ENCODE measurements around the gene IL22RA1. TPM values are rescaled to one million over a fixed set of nuclear protein-coding genes. Genes with fewer than 3 reads are reported as not detected.

Gene IL22RA1
- total RNA-seq, 1 donor from 2014 or later, result not detected

DNA sequence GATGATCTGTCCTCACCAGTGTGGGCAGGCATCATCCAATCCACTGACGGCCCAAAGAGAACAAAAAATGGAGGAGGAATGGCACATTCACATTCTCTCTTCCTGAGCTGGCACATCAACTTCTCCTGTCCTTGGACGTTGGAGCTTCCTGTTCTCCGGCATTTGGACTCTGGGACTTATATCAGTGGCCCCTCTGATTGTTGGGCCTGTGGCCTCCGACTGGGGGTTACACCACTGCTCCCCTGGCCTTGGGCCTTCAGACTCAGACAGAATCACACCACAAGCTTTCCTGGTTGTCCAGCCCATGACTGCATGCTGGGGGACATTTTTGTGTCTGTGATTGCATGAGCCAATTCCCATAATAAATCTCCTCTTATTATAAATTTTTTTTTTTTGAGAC, 24.1 kb upstream of the IL22RA1 start:
- intact Hi-C loops (cut with micrococcal nuclease), result no loop called here

DNA sequence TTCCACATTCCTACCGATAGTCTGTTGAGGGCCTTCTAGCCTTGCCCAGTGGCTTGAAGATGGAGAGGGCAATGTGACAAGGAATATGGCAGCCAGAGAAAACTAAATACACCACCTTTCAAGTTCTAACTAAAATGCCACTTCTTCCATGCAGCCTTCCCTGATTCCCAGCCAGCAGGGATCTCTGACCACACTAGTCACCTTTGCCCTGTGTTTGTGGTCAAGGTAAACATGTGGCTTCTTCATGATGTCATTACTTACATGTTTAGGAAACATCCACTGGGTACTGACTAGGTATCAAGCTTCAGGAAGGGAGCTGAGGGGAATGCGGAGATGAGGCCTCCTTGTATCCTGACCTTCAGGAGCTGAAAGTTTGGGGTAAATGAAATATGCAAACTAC, 22.6 kb upstream of the IL22RA1 start:
- intact Hi-C loops (cut with micrococcal nuclease), result no loop called here

DNA sequence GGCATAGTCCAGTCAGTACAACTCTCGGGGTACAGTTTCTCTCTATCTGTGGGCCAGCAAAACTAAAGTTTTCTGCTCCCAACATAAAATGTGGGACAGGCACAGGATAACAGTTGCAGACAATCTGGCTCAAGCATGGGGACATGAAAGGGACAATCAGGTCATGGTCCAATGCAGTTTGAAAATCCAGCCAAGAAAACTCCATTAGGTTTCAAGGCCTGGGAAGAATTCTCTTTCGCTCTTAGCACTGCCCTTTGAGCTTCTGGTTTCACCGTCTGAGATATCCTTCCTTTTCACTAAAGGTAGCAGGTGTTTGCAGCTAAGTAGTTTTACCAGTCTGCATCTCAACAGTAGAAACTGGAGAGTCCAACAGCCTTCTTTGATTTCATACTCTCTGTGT, 21.1 kb upstream of the IL22RA1 start:
- intact Hi-C loops (cut with micrococcal nuclease), result no loop called here

DNA sequence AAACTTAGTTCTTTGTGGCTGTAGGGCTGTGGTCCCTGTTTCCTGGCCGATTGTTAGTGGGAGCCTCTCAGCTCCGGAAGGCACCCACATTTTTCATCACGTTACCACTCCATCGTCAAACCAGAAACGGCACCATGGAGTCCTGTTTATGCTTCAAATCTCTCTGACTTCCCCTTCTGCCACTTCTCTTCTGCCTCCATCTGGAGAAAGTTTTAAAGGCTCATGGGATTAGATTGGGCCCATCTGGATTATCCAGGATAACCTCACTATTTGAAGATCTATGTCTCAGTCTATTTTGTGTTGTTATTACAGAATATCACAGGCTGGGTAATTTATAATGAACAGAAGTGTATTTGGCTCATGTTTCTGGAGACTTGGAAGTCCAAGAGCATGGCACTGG, 19.3 kb upstream of the IL22RA1 start:
- intact Hi-C loops (cut with micrococcal nuclease), result no loop called here

DNA sequence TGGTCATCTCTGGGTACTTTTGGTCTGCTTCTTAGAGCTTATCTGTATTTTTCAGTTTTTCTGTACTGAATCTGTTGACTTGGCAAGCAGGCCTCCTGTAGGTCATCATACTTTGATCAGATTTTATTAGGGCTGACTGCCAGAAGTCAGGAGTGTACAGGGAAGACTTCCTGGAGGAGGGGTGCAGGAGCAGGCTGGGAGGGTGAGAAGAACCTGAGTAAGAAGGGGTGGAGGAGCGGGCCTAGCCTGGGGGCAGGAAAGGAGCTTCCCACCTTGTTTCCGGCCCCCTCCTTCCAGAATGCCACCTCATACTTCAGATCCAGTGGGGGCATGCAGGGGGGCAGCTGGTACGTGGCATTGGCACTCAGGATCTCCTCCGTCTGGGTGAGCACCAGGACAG, 18.3 kb upstream of the IL22RA1 start:
- intact Hi-C loops (cut with micrococcal nuclease), result no loop called here

DNA sequence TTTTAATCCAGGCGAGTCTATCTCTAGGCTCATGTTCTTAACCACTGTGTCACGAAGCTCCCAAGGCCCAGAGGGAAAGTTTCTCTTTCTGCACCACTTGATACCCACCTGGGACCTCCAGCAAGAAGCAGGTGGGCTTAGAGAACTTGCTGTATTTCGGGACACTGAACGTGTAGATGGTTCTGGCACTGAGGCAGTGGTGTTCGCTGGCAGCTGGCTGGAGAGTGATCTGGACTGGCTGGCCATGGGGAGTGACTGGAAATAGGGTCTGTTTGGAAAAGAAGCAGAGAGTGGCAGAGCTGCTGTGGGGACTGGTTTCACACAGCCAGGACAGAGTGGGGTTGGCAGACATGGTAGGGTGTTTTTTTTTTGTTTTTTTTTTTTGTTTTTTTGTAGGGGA, 16.4 kb upstream of the IL22RA1 start:
- intact Hi-C loops (cut with micrococcal nuclease), result no loop called here

DNA sequence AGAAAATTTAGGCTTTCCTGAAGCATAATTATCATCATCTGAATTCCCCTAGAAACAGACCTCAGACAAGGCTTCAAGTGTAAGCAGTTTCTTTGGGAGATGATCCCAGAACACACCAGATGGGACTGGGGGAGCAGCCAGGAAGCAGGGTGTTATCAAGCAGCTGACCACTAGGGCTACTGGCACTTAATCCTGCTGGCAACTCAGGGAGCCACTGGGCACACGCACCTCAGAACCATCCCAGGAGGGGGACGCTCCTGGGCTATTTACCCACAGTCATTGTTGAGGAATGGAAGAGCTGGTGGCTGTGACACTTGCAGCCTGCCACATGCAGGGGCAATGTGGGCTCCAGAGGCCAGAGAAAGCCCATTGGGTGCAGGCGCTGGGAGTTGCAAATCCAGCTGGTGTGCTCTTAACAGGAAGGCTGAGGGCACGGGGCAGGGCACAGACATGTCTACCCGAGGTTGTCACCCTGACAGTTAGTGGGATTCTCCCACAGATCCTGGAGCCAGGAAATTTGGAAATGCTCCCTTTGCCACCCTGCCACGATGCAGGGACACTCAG, 15.1 kb upstream of the IL22RA1 start:
- intact Hi-C loops (cut with micrococcal nuclease), result no loop called here

DNA sequence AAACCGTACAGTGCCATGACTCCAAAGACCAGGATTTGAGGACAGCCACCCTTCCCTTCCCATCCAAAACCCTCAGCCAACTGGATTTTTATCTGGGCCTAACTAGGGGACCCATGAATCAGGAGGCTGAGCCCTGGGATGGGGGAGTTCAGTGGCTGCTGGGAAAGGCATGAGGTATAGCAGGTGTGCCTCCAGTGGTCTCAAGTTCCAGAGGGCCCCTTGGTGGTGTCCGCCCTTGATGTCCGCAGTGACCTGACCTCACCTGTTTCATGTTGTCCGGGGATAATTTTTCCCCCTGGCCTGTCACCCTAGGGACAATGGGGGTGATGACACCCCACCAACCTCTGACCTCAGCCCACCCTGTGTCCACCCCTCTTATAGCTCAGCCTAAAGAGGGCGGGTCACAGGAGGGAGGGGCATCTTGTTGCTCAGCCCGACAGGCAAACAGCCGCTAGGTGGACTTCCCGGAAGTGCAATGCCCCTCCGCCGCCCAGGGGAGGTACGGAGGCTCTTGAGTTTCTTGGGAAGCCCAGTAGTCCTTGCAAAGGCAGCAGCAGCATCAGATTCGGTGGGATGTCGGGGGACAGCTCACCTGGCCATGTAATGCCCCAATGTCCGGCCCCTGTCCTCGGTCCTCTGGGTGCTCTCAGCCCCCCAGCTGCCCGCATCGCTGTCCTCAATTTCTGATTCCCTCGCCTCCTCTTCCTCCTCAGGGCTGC, 13.8 kb upstream of the IL22RA1 start:
- intact Hi-C loops (cut with micrococcal nuclease), result no loop called here

DNA sequence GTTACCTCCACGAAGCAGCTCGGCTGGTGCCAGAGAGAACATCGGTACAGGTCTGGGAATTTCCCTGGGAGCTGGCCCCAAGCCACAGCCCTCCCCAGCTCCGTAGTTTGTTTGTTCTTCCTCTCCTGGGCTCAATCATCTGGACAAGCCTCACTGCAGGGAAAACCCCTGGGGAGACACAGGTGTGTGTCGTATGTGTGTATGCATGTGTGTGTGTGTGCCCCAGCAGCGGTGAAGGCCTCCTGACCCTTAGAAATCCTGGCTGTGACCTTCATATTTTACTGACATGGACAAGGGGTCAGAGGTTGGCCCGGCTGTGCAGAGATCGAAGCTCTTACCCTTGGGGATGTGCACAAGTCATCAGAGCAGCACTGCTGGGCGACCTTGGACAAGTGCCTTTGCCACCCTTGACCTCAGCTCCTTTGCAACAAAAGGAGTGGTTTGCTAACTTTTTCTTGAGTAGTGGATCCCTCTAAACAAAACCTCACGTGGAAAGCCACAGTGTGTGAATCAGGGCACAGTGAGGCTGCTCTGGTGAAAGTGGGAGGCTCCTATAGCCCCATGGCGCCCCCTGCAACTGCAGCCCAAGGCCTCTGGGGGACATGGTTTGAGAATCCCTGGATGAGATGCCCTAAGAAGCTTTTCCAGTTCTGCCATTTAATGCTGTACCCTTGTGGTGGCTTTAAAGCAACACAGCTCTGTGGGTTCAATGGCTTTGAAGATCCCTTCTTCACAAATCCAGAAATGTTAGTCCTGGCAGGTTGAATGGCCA, 12.3 kb upstream of the IL22RA1 start:
- intact Hi-C loops (cut with micrococcal nuclease), result no loop called here

DNA sequence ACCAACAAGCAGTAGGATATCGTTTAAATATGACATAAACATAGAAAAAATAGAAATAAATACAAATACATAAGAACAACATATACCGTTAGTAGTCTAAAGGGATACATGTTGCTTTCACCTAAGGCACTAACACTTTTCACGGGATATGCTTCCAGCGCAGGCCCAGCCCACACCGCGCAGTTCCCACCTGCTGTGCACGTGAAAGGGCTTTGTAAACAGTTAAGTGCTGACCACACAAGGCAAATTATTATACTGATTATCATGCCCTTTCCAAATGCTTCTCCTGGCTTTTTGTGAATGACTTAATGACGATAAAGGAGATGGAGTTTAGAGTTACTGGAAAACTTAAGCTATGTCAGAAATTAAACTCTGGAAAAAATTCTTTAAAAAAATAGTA, 11.3 kb upstream of the IL22RA1 start:
- intact Hi-C loops (cut with micrococcal nuclease), result no loop called here

DNA sequence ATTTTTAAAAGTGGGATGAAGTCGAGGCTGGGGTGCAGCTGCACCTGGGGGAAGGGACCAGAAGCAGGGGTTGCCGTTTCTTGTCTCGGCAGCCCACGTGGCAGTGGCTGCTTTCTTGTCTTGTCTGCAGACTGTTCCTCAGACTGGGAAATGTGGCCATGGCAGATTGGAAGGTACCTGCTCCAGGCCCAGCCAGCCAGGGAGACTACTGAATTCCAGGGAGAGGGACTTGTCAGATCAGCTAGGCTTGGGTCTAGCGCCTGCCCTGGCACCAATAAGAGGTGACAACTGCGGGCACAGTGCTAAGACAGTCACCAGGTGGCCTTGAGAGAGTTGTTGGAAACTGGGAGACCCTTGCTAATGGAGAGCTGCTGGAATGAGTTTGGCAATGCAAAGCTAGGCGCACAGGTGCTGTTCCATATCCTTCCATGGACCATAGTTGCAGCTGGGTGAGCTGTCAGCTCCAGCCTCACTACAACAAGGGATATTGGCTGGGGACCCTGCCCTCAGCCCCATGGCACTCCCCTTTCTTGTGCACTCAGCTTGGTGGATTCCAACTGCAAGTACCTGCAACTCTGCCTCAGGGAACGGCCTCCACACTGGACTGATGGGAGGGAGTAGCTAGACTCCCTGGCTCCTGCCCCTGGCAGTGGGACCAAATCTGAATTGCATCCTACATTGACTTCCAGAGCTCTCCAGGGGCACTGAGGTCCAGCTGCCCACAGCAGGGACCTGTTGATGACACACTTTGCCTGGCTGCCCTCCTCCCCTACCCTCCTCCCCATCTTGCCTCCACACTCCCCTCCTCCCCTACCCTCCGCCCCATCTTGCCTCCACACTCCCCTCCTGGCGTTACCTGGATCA, 9.9 kb upstream of the IL22RA1 start:
- intact Hi-C loops (cut with micrococcal nuclease), result no loop called here

DNA sequence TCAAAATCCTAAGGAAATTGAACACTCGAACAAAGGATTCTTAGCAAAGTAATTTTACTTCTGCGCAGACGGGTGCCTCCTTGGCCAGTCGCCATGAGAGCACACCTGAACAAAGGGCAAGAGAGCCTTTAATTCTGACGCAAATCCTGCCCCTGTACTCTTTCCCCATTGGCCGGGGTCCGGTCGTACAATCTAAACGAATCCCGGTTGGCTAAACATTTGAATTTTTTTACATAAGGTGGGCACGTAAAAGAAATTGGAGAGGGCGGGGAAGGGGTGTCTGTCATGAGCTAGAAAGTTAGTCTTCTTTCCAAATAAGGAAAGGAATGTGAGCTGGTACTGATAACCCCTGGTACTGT, 8.2 kb upstream of the IL22RA1 start:
- intact Hi-C loops (cut with micrococcal nuclease), result no loop called here

DNA sequence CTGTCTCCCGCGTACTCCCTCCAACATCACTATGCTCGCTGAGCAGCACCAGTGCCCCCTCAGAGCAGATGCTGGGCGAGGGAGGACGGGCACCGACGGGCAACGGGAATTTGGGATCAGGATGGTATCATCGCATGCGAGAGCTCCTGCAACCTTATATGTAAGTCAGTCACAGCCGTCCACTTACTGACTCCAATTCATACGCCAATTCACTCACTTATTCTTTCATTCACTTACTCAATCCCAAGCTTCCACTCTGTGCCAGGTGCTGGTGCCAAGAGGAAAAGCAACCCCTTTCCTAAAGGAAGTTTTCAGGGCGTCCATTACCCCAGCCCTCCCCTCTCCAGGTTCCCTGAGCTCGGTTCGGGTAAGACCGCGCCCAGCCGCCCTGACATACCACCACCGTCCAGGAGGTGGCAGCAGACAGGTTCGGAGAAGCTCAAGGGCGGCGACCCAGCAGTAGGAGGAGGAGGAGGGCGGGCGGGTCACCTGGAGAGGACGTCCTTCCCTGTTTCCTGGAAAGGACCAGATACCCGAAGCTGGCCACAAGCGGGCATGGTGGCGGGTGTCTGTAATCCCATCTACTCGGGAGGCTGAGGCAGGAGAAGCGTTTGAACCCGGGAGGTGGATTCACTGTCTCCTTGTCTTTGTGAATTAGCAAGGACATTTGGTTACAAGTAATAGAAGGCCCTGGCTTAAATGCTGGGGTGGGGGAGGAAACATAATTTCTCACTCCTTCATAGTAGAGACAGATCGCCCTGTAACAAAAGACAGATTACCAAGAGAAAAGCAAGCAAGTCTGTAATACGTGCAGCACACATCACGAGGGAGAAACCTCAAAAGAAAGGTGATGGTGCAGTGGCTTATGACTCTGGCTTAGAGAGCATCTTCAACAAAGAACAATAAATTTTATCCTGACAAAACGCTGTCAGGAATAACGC, 7.6 kb upstream of the IL22RA1 start:
- intact Hi-C loops (cut with micrococcal nuclease), result loop anchor here (1.0 kb wide), 4 partner anchors 49 to 485 kb away; no protein-coding TSS in a partner anchor

DNA sequence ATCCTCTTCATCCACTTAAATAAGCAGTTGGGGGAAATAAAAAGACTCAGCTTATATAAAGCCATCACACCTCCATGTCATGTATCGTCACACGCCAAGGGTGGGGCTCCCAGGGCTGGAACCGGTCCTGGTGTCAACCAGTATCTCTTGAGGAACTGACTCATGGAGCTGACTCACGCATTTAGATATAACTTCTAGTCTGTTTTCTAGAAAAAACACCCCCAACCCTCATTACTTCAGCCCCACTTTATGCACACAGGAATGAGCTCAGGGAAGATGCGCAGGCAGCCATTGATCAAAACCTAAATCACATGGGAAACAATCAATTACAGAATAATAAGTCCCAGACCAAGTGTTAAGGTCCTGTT, 6.9 kb upstream of the IL22RA1 start:
- intact Hi-C loops (cut with micrococcal nuclease), result loop anchor here (1.0 kb wide), 4 partner anchors 49 to 485 kb away; no protein-coding TSS in a partner anchor

DNA sequence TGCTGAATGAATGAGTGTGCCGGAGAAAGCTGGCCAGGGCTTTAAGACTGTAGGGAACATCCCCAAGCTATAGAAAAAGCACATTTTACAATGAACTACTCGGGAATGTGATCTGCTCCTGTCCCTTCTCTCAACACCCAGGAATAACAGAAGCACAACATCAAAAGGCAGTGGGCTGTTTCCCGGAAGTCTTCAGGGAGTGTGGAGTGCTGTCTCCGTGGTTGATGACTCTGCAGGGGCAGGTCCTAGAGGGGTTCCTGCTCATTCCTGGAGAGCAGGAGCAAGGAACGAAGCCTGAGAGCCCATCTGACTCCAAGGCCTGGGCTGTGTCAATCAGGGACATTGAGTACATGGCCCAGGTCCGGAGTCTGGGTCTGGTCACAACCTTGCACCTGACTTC, 4.9 kb upstream of the IL22RA1 start:
- intact Hi-C loops (cut with micrococcal nuclease), result no loop called here

DNA sequence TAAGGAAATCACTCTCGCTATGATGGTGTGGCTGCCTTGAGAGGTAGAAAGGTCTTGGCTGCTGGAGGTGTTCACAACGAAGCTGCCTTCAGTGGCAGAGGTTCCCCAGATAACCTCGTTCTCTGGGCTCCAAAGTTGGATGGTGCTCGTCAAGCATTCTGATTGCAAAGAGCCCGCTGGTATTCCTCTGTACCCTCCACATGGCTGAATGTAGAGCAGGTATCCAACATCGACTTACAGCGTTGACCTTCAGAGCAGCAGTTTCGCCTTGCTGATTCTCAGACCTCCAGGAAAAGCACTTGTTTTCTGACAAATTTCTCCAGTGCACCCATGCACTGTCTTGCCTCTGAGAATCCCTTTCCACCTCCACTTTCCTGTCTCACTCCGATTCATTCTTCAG, 4.3 kb upstream of the IL22RA1 start:
- intact Hi-C loops (cut with micrococcal nuclease), result no loop called here

DNA sequence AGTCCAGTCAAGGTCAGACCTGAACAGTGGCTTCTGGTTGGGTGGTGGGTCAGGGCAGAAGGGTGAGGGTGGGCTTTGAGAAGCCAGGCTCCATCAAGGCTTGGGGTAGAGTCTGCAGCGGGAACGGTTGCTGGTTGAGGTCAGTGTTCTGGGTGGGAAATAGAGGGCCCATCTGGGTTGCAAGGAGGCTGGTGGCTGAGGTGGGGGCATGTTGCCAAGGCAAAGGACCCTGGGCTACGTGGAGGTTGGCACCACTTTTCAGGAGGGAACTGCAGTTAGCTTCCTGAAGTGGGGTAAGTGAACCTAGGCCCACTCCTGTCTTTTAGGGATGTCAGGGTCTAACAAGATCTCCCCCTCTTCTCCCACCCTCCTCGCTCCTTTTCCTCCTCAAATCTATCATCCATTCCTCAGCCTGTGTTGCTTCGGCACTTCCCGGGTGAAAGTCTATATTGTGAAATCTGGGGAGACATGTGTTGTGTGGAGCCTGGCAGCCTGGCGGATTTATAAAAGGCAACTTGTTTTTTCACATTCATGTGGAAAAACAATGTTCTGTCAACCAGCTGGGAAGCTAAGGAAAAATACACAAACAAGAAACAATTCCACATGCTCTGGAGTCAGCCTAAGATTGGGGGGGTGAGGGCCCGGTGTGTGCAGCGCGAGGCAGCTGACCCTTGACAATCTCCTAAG, 1.5 kb downstream of the IL22RA1 start:
- intact Hi-C loops (cut with micrococcal nuclease), result no loop called here

DNA sequence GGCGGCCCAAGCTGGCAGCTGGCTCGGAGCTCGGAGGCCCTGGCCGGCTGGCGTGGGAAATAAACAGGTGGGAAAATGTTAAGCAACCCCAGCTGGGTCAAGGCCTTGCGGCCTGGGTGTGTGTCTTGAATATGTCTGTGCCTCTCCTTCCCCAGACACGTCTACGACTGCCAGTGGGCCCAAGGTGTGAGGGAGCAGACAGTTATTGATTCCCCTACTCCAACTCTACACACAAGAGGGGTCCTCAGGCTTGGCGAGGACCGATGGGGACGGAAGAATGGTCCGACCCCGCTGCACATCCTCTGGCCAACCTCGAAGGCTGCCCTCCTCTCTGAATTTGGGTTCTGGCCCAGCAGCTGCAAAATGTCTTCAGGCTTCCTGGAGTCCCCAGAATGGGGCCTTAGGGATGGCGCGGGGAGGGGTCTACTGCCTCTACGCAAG, 2.2 kb downstream of the IL22RA1 start:
- intact Hi-C loops (cut with micrococcal nuclease), result no loop called here

DNA sequence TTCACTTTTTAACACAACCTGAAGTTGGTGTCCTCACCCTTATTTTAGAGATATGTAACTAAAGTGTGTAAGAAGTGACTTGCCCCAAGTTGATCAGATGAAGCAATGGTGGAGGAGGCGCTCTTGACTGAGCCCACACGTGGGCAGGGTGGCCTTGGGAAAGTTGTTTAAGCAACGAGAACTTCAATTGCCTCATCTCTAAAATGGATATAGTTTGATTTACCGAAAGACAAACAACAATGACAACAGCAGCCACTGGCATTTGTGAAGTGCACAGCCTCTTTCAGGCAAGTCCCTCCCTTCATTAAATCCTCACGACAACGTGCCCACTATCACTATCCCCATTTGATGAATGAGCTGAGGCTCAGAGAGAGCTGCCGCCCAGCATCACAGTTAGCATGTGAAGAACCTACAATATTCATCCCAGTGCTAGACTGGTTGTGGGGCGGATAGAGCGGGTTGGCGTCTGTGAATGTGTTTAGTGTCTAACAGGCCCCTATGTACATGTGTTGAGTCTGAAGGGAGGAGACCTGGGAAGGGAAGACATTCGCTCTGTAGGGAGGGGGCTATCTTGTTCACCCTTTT, 3.0 kb downstream of the IL22RA1 start:
- intact Hi-C loops (cut with micrococcal nuclease), result no loop called here

DNA sequence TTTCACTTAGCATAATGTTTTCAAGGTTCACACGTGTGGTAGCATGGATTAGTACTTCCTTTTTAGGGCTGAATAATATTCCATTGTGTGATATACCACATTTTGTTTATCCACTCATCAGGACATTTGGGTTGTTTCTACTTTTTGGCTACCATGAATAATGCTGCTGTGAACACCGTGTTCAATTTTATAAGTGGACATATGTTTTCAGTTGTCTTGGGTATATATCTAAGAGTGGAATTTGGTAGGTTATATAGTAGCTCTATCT, 3.8 kb downstream of the IL22RA1 start:
- intact Hi-C loops (cut with micrococcal nuclease), result no loop called here
